Measurements from ENCODE around the gene CD47. TPM values are rescaled to one million over a fixed set of nuclear protein-coding genes. Genes with fewer than 3 reads are reported as not detected.

Gene CD47
- total RNA-seq, 1 donor from 2014 or later, result 102 TPM

DNA sequence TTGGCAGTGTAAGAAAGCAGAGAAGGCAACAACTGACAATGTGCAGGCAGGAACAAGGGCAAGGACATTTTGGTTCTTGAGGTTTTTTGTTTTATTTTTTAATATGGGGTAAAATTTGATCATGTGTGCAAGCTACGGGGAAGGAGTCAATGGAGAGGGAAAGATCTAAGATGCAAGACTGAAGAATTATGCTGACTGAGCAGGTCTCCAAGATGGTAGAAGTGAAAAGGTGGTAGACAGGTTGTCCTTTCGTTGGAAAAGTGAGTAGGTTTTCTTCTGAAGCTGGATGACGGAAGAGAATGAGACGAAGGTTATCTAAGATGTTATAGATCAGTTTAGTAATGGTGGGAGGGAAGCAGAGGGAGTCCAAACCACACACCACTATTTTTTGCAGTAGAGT, 4.2 kb downstream of the CD47 start:
- no peak overlapping the region for H3K27ac ChIP-seq
- peaks cover 21% of the 10 kb centered on the region for H3K79me2 ChIP-seq (ENCODE audit: low read depth)
- no peak overlapping the region for H3K4me2 ChIP-seq
- H4K20me1 ChIP-seq (ENCODE audit: low read depth), result no peaks in the 10 kb centered on the region
- H3K36me3 Mint-ChIP-seq, result no peaks in the 10 kb centered on the region
- H3K9me3 Mint-ChIP-seq, result no peaks in the 10 kb centered on the region
- H3K4me1 ChIP-seq, result peaks cover 12% of the 10 kb centered on the region
- no peak for DNase-seq (ENCODE audit: low spot score)
- H3K9ac ChIP-seq, result no peak overlapping the region
- no peaks in the 10 kb centered on the region for H3K36me3 ChIP-seq
- no peak overlapping the region for H2AFZ ChIP-seq (replicated peaks)
- peaks cover 8% of the 10 kb centered on the region for H3K4me1 Mint-ChIP-seq
- H3K27me3 ChIP-seq, result peaks cover 19% of the 10 kb centered on the region
- H3K27ac Mint-ChIP-seq, result no peak overlapping the region
- TF ChIP-seq EZH2 (IDR thresholded peaks at IDR 0.05) (no peak), EZH2phosphoT487 (IDR thresholded peaks at IDR 0.05) (no peak)
- TF ChIP-seq, protein P1, sequence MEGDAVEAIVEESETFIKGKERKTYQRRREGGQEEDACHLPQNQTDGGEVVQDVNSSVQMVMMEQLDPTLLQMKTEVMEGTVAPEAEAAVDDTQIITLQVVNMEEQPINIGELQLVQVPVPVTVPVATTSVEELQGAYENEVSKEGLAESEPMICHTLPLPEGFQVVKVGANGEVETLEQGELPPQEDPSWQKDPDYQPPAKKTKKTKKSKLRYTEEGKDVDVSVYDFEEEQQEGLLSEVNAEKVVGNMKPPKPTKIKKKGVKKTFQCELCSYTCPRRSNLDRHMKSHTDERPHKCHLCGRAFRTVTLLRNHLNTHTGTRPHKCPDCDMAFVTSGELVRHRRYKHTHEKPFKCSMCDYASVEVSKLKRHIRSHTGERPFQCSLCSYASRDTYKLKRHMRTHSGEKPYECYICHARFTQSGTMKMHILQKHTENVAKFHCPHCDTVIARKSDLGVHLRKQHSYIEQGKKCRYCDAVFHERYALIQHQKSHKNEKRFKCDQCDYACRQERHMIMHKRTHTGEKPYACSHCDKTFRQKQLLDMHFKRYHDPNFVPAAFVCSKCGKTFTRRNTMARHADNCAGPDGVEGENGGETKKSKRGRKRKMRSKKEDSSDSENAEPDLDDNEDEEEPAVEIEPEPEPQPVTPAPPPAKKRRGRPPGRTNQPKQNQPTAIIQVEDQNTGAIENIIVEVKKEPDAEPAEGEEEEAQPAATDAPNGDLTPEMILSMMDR (IDR thresholded peaks at IDR 0.05), result no peak
- no peak overlapping the region for H3K4me3 ChIP-seq
- H3K9me3 ChIP-seq (ENCODE audit: low read depth), result no peaks in the 10 kb centered on the region
- H3F3A ChIP-seq (ENCODE audit: low read depth), result peaks cover under 1% of the 10 kb centered on the region
- H3K4me3 Mint-ChIP-seq, result no peak overlapping the region
- peaks cover 2% of the 10 kb centered on the region for H3K27me3 Mint-ChIP-seq (ENCODE audit: insufficient read depth, low read depth)

GRCh38 chr3:108085810-108086350, 5.0 kb downstream of the CD47 start:
- Histone ChIP-seq H3K27me3 (peaks cover 12% of the 10 kb centered on the region), H3K27ac (no peak overlapping the region), H3K4me3 (no peak overlapping the region), H2AFZ (replicated peaks) (no peak overlapping the region), H3F3A (ENCODE audit: low read depth) (no peaks in the 10 kb centered on the region), H3K36me3 (no peaks in the 10 kb centered on the region), H3K79me2 (ENCODE audit: low read depth) (peaks cover 21% of the 10 kb centered on the region), H3K9me3 (ENCODE audit: low read depth) (no peaks in the 10 kb centered on the region), H3K4me2 (no peak overlapping the region), H4K20me1 (ENCODE audit: low read depth) (no peaks in the 10 kb centered on the region), H3K4me1 (peaks cover 12% of the 10 kb centered on the region), H3K9ac (no peak overlapping the region)
- Mint-ChIP-seq H3K4me3 (no peak overlapping the region), H3K27me3 (ENCODE audit: insufficient read depth, low read depth) (peaks cover 2% of the 10 kb centered on the region), H3K9me3 (no peaks in the 10 kb centered on the region), H3K27ac (no peak overlapping the region), H3K36me3 (no peaks in the 10 kb centered on the region), H3K4me1 (peaks cover 6% of the 10 kb centered on the region)
- TF ChIP-seq, protein P1 (IDR thresholded peaks at IDR 0.05), result no peak
- no peak for TF ChIP-seq EZH2phosphoT487 (IDR thresholded peaks at IDR 0.05)
- no peak for TF ChIP-seq EZH2 (IDR thresholded peaks at IDR 0.05)
- DNase-seq (ENCODE audit: low spot score), result no peak

DNA sequence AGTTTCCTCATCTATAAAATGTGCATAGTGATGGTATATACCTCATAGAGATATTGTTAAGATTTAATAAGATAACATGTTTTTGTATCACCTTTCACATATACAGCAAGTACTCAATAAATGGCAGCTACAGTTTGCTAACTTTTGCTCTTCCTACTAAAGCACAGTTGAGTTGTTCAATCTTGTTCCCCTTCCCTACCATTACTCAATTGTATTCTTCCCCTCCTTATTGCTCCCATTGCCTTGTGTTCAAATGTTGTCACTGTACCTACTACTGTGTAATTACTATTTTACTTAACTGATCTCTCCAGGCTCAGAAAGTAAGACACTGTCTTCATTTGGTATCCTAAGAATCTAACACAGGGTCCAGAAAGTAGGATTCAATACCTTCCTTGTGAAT, 5.5 kb downstream of the CD47 start:
- Histone ChIP-seq H2AFZ (replicated peaks) (no peak overlapping the region), H3K27me3 (peaks cover 12% of the 10 kb centered on the region), H3K9ac (no peak overlapping the region), H3F3A (ENCODE audit: low read depth) (no peaks in the 10 kb centered on the region), H4K20me1 (ENCODE audit: low read depth) (peaks cover 3% of the 10 kb centered on the region), H3K9me3 (ENCODE audit: low read depth) (no peaks in the 10 kb centered on the region), H3K4me3 (no peak overlapping the region), H3K27ac (no peak overlapping the region), H3K36me3 (no peaks in the 10 kb centered on the region), H3K4me1 (peaks cover 12% of the 10 kb centered on the region), H3K4me2 (no peak overlapping the region), H3K79me2 (ENCODE audit: low read depth) (peaks cover 21% of the 10 kb centered on the region)
- H3K9me3 Mint-ChIP-seq, result no peaks in the 10 kb centered on the region
- no peak for DNase-seq (ENCODE audit: low spot score)
- H3K27me3 Mint-ChIP-seq (ENCODE audit: insufficient read depth, low read depth), result peaks cover 2% of the 10 kb centered on the region
- no peaks in the 10 kb centered on the region for H3K36me3 Mint-ChIP-seq
- peaks cover 6% of the 10 kb centered on the region for H3K4me1 Mint-ChIP-seq
- no peak overlapping the region for H3K27ac Mint-ChIP-seq
- H3K4me3 Mint-ChIP-seq, result no peak overlapping the region
- TF ChIP-seq EZH2 (IDR thresholded peaks at IDR 0.05) (no peak), EZH2phosphoT487 (IDR thresholded peaks at IDR 0.05) (no peak)
- TF ChIP-seq, protein P1 (IDR thresholded peaks at IDR 0.05), result no peak
